Esophagus muscularis mucosa (tissue), 4 donors: Measurements from ENCODE around the gene C12orf42.

Source experiments
- EP300 ChIP-seq: sonication (generic); formaldehyde crosslinking; IDR thresholded peaks from one replicate; pipeline ENCODE4 v1.6.1; 2017; ENCODE audit warnings: antibody characterized with exemption
- POLR2A ChIP-seq: fragments of 450-650 bp; IDR thresholded peaks from one replicate; pipeline ENCODE4 v1.6.1; 2017; ENCODE audit warnings: antibody characterized with exemption, moderate library complexity, mild to moderate bottlenecking, low read depth
- POLR2AphosphoS5 ChIP-seq, 2 donors: sonication (generic); formaldehyde crosslinking; IDR thresholded peaks; one replicate each; pipeline ENCODE4 v1.6.1; 2017; ENCODE audit warnings: antibody characterized with exemption in 2 of 2
- TF ChIP-seq, protein P1 (sequence below), 3 experiments: fragments of 200-600 bp in 2 of 3; fragments of 450-650 bp in 1 of 3; sonication (generic) in 2 of 3; IDR thresholded peaks; one replicate each; pipeline ENCODE4 v1.5.1; 2017 to 2019; ENCODE audit warnings: antibody characterized with exemption in 3 of 3, mild to moderate bottlenecking in 2 of 3, moderate library complexity in 1 of 3

- no peak for TF ChIP-seq POLR2A
- no peak for TF ChIP-seq EP300
- TF ChIP-seq, protein P1, sequence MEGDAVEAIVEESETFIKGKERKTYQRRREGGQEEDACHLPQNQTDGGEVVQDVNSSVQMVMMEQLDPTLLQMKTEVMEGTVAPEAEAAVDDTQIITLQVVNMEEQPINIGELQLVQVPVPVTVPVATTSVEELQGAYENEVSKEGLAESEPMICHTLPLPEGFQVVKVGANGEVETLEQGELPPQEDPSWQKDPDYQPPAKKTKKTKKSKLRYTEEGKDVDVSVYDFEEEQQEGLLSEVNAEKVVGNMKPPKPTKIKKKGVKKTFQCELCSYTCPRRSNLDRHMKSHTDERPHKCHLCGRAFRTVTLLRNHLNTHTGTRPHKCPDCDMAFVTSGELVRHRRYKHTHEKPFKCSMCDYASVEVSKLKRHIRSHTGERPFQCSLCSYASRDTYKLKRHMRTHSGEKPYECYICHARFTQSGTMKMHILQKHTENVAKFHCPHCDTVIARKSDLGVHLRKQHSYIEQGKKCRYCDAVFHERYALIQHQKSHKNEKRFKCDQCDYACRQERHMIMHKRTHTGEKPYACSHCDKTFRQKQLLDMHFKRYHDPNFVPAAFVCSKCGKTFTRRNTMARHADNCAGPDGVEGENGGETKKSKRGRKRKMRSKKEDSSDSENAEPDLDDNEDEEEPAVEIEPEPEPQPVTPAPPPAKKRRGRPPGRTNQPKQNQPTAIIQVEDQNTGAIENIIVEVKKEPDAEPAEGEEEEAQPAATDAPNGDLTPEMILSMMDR (IDR thresholded peaks at IDR 0.05) = no peak
- no peak for TF ChIP-seq POLR2AphosphoS5 (IDR thresholded peaks at IDR 0.05)
These were observed 193.9 kb downstream of the C12orf42 start for GRCh38 chr12:103301642-103302591.
